Measurements from ENCODE around the gene C20orf144.
"Not testable (repeated sequence)": the region's sequence is repeated elsewhere in the genome, so short reads cannot be mapped to it uniquely, and the experiment has no call there.

- TF ChIP-seq, protein P1, sequence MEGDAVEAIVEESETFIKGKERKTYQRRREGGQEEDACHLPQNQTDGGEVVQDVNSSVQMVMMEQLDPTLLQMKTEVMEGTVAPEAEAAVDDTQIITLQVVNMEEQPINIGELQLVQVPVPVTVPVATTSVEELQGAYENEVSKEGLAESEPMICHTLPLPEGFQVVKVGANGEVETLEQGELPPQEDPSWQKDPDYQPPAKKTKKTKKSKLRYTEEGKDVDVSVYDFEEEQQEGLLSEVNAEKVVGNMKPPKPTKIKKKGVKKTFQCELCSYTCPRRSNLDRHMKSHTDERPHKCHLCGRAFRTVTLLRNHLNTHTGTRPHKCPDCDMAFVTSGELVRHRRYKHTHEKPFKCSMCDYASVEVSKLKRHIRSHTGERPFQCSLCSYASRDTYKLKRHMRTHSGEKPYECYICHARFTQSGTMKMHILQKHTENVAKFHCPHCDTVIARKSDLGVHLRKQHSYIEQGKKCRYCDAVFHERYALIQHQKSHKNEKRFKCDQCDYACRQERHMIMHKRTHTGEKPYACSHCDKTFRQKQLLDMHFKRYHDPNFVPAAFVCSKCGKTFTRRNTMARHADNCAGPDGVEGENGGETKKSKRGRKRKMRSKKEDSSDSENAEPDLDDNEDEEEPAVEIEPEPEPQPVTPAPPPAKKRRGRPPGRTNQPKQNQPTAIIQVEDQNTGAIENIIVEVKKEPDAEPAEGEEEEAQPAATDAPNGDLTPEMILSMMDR (IDR thresholded peaks at IDR 0.05) = not testable (repeated sequence)
- not testable (repeated sequence) for TF ChIP-seq POLR2A (IDR thresholded peaks at IDR 0.05)
Measured at GRCh38 chr20:33631910-33632309, 30.2 kb upstream of the C20orf144 start.
